HG03196 (cell line): ENCODE data around the gene TM4SF5.

Experiments
- ATAC-seq: cut with Tn5 transposase; IDR thresholded peaks from one replicate; pipeline ENCODE4 v1.9.1; 2021; ENCODE audit not compliant: unreplicated experiment

TM4SF5 gene, protein sequence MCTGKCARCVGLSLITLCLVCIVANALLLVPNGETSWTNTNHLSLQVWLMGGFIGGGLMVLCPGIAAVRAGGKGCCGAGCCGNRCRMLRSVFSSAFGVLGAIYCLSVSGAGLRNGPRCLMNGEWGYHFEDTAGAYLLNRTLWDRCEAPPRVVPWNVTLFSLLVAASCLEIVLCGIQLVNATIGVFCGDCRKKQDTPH

GRCh38 chr17:4771519-4772234 lies at the start of gene TM4SF5:
TM4SF5 (plus strand) TSS chr17:4771886; CDS start chr17:4771923, 37 bp downstream.
- no peak for ATAC-seq

DNA sequence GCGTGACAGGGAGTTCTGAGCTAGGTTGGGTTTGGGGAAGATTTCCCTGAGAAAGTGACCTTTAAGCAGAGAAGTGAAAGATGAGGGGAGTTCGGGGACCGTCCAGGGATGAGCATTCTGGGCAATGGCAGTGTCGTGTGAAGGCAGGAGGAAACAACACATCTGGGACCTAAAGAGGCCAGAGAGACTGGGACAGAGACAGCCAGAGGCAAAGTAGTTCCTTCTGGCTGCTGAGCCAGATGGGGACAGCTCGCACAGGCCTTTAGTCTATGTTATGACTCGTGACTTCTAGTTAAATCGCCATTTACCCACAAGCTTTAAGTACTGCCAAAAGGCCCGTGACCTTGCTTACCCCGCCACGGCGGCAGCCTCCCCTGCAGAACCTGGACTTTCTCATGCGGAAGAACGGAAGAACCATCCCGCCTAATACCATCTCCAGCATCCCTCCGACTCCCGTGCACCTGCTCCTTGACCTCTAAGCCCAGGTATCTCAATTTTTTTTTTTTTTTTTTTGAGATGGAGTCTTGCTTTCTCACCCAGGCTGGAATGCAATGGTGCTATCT lies 48.9 kb upstream of the TM4SF5 start:
- ATAC-seq, result no peak

GRCh38 chr17:4724650-4725049 lies 47.0 kb upstream of the TM4SF5 start:
- ATAC-seq, result no peak

DNA sequence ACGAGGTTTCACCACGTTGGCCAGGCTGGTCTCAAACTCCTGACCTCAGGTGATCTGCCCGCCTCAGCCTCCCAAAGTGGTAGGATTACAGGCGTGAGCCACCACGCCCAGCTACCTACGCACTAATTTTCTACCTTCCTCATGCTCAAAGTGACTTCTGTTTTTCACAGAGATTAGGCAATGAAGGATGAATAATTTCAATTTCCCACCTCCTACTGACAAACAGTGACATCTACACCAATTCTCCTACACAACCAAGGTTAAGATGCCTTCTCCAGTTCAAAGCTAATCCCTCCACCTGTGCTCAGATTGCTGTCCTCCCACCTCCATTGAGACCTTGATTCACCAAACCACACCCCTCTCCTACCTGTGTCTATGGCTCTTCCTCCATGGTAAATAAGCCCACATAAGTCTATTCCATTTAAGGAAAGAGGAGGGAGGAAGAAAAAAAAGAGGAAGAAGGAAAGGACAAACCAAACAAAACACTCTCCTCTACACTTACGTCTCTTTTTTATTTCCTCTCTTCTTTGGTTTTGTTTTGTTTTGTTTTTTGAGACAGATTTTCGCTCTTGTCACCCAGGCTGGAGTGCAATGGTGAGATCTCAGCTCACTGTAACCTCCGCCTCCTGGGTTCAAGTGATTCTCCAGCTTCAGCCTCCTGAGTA lies 45.9 kb upstream of the TM4SF5 start:
- no peak for ATAC-seq

DNA sequence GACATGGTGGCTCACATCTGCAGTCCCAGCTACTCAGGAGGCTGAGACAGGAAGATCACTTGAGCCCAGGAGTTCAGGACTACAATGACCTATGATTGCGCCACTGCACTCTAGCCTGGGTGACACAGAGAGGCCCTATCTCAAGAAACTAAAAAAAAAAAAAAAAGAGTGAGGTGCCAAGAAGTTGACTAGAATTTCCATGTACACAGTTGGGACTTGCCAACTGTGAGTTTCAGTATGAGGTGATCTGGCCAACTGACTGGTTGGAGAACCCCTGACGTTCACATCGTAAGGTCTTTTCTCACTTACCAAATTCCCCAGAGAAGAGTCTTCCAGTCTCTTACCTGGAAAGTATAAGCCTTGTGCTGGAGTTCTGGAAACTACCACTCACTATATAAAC lies 43.6 kb upstream of the TM4SF5 start:
- ATAC-seq, result no peak

DNA sequence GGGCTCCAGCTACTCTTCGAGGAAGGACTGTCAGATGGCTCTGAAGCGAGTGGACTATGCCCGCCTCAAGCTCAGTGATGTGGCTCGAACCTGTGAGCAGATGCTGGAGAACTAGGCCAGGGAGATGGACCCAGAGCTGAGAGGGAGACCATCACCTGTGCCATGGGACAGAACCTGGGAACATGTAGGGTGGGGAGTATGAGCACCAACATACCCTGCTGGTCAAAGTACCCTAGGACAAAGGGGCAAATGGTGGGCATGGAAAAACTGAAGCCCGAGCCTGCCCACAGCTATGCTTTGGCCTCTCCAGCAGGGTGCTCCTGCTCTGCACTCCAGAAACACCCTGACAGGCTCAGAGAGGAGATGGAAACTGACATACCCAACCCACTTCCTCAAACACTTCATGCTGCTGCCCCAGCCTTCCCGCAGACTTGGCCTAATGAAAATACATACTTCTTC lies 38.6 kb upstream of the TM4SF5 start:
- ATAC-seq, result no peak

- ATAC-seq, result no peak
These were observed 36.7 kb upstream of the TM4SF5 start for GRCh38 chr17:4734857-4735475.

DNA sequence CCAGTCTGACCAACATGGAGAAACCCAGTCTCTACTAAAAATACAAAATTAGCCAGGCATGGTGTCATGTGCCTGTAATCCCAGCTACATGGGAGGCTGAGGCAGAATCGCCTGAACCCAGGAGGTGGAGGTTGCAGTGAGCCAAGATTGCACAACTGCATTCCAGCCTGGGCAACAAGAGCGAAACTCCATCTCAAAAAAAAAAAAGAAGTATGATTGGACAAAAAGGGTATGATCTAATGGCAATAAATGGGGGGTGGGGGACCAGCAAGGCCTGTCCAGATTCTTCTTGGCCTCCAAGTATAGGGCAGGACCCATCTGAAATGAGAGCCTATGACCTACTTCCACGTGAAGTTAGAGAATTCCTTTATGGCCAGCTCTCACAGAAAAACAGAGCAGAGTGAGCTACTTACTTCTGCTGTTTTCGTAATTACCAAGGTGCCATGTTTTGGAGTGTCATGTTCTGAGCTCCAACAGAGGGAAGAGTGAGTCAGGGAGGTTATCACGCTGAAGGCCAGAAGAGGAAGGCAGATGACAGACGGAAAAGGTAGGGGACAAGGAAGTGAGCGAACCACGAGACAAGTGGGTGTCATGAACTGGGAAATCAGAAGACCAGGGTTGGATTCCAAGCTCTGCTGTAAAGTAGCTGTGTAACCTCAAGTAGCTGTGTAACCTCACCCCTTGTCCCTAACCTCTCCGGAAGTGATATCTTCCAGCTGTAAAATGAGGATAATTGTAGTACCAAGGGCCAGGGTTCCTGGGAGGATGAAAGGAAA lies 35.6 kb upstream of the TM4SF5 start:
- no peak for ATAC-seq

DNA sequence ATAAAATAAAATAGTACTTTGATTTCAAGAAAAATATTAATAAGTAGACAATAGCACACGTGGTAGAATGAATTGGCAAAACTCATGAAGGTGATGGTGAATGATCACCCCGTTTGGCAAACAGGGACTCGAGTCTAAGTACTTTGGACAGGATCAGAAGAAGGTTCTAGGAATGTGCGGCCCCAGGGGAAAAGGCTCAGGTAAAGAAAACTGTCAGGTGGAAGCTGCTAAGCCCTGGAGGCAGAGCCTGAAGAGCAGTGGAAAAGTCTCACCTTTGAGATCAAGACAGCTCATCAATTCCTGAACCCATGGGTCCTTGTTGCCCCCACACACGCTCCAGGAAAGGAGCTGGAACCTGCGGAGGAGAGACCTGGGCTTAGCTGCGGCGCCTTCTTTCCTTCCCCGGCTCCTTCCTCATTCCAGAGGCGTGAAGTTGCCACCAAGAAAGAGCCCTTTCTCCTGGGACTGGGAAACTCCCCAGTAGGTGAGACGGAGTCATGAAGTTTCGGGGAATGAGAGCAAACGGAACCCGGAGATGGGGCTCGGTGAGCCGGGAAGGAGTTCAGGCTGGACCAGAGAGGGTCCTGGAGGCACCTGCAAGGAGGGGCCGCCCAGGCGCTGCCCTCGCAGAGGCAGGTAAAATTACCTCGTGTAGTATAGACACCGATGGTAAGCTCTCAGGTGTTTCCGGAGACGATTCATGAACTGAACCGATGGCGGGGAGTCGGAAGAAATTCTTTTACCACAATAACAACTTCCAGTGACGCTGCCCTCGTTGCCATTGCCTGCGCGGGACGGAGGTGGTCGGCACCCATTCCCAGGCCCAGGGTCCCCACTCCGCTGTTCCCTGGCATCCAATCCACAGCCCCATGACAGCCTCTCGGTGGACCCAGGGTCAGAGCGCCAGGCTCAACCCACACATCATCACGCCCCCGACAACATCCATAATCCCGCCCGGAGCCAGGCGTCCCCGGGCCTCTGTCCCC lies 33.3 kb upstream of the TM4SF5 start:
- no peak for ATAC-seq

GRCh38 chr17:4739122-4740024 lies 32.3 kb upstream of the TM4SF5 start, which contains the start of the genes CXCL16 and ZMYND15:
CXCL16 (minus strand) TSS chr17:4739928; CDS start chr17:4739339, 589 bp downstream.
ZMYND15 (plus strand) TSS chr17:4739833; CDS start chr17:4740549, 716 bp downstream.
- no peak for ATAC-seq

- ATAC-seq, result no peak
These were observed 31.7 kb upstream of the TM4SF5 start for GRCh38 chr17:4740025-4740351.

DNA sequence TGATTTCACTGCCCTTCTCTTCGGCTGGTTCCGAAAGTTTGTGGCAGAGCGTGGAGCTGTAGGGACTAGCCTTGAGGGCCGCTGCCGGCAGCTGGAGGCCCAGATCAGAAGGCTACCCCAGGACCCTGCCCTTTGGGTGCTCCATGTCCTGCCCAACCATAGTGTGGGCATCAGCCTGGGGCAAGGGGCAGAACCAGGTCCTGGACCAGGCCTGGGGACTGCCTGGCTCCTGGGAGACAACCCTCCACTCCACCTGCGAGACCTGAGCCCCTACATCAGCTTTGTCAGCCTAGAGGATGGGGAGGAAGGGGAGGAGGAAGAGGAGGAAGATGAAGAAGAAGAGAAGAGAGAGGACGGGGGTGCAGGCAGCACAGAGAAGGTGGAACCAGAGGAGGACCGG lies 31.1 kb upstream of the TM4SF5 start:
- no peak for ATAC-seq

DNA sequence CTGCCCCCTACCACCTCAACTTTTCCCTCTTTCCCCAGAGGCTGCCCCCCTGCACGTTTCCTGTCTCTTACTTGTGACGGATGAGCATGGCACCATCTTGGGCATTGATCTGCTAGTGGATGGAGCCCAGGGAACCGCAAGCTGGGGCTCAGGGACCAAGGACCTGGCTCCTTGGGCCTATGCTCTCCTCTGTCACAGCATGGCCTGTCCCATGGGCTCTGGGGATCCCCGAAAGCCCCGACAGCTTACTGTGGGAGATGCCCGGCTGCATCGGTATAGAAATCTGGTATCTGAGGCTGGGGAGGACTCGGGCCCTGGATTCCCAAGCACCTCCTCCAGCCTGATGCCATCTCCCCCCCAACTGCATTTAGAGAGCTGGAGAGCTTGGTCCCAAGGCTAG lies 30.1 kb upstream of the TM4SF5 start:
- no peak for ATAC-seq

- no peak for ATAC-seq
These were observed 29.6 kb upstream of the TM4SF5 start for GRCh38 chr17:4742133-4742532.

GRCh38 chr17:4742629-4743028 lies 29.1 kb upstream of the TM4SF5 start:
- ATAC-seq, result no peak

GRCh38 chr17:4743216-4743615 lies 28.5 kb upstream of the TM4SF5 start:
- ATAC-seq, result no peak

DNA sequence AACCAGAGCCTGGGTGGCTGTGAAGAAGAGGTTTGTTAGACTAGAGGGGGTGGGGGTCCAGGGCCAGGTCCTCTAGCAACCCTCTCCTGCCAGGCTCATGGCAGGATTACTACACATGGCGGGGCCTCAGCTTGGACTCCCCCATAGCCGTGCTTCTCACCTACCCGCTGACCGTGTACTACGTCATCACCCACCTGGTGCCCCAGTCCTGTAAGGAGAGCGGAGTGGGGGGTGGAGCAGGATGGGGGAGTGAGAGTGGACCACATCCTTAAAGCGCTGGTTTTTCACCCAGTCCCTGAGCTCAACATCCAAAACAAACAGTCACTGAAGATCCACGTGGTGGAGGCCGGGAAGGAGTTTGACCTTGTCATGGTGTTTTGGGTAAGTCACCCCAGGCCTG lies 27.8 kb upstream of the TM4SF5 start:
- no peak for ATAC-seq
